Choroid plexus epithelial cell (primary cell): ENCODE measurements around the gene FANK1.
A peak's percentile ranks its signal among the peaks of the same experiment; 100 is the strongest.
"Not testable (repeated sequence)": the region's sequence is repeated elsewhere in the genome, so short reads cannot be mapped to it uniquely, and the experiment has no call there.

ENCODE experiments used
- DNase-seq: peaks from one replicate; pipeline ENCODE4 v3.0.0-alpha.2; 2010; ENCODE audit warnings: low read depth
- H3K4me3 ChIP-seq: 2 replicates; pipeline ENCODE4 v1.5.1; 2011; ENCODE audit warnings: low read depth, mild to moderate bottlenecking, control low read depth, low read length, moderate library complexity
- TF ChIP-seq, protein P1 (sequence below): conservative IDR thresholded peaks from 2 replicates; pipeline ENCODE4 v1.5.1; 2011; ENCODE audit warnings: low read depth, mild to moderate bottlenecking, control low read depth, inconsistent platforms, low read length, moderate library complexity

The FANK1 gene

DNA sequence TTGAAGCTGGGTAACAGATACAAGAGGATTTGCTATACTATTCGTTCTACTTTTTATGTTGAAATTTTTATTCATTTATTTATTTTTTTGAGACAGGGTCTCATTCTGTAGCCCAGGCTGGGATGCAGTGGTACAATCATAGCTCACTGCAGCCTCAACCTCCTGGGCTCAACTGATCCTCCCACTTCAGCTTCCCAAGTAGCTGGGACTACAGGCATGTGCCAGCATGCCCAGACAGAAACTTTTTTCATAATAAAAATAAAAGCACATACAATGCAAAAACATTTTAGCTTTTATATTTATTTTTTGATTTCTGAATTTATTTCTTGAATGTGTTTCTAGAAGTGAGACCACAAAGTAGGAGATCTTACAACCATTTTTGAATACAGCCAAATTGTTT, 71.2 kb downstream of the FANK1 start:
- H3K4me3 ChIP-seq, result no peak overlapping the region
- no peak for DNase-seq
- TF ChIP-seq, protein P1, sequence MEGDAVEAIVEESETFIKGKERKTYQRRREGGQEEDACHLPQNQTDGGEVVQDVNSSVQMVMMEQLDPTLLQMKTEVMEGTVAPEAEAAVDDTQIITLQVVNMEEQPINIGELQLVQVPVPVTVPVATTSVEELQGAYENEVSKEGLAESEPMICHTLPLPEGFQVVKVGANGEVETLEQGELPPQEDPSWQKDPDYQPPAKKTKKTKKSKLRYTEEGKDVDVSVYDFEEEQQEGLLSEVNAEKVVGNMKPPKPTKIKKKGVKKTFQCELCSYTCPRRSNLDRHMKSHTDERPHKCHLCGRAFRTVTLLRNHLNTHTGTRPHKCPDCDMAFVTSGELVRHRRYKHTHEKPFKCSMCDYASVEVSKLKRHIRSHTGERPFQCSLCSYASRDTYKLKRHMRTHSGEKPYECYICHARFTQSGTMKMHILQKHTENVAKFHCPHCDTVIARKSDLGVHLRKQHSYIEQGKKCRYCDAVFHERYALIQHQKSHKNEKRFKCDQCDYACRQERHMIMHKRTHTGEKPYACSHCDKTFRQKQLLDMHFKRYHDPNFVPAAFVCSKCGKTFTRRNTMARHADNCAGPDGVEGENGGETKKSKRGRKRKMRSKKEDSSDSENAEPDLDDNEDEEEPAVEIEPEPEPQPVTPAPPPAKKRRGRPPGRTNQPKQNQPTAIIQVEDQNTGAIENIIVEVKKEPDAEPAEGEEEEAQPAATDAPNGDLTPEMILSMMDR, result no peak

DNA sequence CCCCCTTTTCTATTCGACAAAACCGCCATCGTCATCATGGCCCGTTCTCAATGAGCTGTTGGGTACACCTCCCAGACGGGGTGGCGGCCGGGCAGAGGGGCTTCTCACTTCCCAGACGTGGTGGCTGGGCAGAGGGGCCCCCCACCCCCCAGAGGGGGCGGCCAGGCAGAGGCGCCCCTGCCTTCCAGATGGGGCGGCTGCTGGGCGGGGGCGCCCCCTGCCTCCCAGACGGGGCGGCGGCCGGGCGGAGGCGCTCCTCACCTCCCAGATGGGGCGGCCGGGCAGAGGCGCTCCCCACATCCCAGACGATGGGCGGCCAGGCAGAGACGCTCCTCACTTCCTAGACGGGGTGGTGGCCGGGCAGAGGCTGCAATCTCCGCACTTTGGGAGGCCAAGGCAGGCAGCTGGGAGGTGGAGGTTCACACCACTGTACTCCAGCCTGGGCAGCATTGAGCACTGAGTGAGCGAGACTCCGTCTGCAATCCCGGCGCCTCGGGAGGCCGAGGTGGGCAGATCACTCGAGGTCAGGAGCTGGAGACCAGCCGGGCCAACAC, 73.8 kb downstream of the FANK1 start:
- DNase-seq, H3K4me3 ChIP-seq: not testable (repeated sequence)

DNA sequence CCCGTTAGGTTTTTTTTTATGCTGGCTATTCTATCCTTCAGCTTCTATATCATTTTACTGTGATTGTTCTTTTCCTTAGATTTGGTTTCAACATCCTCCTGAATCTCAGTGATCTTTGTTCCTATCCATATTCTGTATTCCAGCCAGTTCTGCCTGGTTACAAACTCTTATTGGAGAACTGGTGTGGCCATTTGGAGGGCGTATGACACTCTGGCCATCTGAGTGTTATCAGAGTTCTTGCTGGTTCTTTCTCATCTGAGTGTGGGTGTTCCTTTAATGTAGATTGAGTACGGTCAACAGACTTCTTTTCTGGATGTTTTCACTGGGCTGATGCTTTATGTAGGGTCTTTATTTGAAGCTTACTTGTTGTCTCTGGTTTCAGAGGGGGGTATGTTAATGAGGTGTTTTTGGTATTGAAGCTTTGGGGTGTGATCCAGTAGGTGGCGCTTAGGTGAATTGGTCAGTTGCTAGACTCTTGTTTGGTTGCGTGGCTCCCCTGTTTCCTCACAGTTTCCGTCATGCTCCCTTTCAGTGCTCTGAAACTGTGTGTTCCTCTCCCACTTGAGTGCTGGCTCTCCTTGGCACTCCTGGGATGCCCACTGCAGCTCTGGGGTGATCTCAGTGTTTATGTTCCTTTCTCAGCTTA, 80.7 kb downstream of the FANK1 start:
- no peak for DNase-seq
- H3K4me3 ChIP-seq, result no peak overlapping the region
- TF ChIP-seq, protein P1, result peak; percentile 30

DNA sequence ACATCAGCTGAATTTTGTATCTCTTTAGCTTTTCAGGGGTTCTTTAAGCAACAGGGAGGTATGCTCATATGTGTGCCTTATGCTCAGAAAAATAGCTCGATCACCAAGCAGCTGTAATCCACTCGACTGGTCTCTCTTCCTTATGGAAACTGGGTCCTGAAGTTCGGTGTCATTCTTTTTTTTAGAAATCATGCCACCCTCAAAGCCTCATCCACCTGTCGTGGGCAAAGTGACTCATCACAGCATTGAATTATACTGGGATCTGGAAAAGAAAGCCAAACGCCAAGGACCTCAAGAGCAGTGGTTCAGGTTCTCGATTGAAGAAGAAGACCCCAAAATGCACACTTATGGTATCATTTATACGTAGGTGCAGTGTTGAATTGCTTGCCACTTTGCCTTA, 83.6 kb downstream of the FANK1 start:
- DNase-seq, result no peak
- no peak overlapping the region for H3K4me3 ChIP-seq
- TF ChIP-seq, protein P1, result no peak

DNA sequence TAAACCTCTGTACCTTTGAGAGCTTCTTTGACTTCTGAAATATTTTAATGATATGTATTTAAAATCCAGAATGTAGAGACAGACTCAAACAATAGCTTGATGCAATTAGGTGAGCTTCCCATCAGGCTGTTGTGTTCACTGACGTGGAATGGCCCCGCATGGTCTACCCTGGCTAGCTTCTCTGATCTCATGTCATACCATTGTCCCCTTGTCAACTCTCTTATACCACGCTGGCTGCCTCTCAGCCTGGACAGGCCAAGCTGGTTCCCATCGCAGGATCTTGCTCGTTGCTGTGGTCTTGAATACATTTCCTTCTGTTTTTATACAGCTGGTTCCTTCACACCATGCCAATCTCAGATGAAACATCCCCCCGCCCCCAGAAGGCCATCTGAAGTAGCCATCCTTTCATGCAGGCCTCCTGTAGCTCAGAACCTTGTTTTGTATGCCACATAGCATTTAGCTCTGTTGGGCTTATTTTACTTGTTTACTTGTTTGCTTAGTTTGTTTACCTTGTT, 84.2 kb downstream of the FANK1 start:
- TF ChIP-seq, protein P1, result no peak
- no peak overlapping the region for H3K4me3 ChIP-seq
- DNase-seq, result no peak

DNA sequence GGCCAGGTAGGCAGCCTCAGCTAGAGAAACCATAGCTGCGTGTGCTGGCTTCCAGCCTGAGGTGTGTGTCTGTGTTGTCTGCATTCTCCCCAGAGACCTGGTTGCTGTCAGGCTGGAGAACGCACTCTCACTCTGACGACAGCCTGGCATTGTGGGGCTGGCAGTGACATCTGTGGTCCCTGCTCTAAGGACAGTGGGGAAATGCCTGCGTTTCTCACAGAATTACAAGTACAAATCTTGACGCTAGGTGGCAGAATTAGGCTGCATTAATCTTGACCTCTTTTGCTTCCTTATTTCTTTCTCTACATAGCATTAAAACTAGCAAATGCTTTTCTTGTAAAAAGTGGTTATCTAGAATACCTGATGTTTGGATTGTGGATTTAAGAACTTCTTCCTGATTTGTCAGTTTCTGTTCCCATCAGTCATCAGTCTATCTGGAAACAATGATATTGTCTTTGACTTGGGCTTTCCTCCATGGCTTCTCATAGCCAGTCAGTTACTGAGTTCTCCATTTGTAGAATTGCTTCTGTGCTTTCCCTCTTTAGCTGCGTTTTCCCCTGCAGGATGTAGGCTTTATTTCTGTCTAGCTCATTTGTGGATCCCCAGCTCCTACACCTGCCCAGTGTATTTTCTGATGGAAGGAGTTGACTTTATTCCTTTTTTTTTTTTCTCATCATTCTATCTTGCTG, 86.0 kb downstream of the FANK1 start:
- TF ChIP-seq, protein P1, result peak; percentile 70
- peak; percentile 79 for DNase-seq
- H3K4me3 ChIP-seq, result no peak overlapping the region

DNA sequence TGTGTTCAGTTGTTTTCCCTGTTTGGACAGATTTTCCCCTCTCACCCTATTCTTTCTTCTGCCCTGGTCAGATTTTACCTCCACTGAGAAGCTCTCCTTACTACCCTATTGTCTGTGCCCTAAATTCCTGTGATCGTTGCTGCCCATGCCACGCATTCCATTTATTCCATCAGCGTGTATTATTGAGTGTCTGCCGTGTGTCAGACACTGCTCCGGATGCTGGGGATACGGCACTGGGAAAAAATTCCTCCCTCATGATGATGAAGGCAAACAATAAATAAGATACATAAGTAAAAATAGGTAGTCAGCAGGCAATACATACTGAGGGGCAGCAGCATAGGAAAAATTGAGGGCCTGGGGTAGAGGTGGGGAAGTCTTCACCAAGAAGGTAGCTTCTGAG, 86.8 kb downstream of the FANK1 start:
- TF ChIP-seq, protein P1, result no peak
- no peak overlapping the region for H3K4me3 ChIP-seq
- DNase-seq, result no peak
